DMS53 treated with DMSO at 0.1 percent for 48 hours (cell line): ENCODE results near the gene RAB10.
A peak's percentile ranks its signal among the peaks of the same experiment; 100 is the strongest.
"Not testable (repeated sequence)": the region's sequence is repeated elsewhere in the genome, so short reads cannot be mapped to it uniquely, and the experiment has no call there.

Experiments used
- DNase-seq: peaks from one replicate; lab custom pipeline; 2025; ENCODE audit not compliant: unreplicated experiment; lab: John Stamatoyannopoulos, UW

RAB10 gene

DNA sequence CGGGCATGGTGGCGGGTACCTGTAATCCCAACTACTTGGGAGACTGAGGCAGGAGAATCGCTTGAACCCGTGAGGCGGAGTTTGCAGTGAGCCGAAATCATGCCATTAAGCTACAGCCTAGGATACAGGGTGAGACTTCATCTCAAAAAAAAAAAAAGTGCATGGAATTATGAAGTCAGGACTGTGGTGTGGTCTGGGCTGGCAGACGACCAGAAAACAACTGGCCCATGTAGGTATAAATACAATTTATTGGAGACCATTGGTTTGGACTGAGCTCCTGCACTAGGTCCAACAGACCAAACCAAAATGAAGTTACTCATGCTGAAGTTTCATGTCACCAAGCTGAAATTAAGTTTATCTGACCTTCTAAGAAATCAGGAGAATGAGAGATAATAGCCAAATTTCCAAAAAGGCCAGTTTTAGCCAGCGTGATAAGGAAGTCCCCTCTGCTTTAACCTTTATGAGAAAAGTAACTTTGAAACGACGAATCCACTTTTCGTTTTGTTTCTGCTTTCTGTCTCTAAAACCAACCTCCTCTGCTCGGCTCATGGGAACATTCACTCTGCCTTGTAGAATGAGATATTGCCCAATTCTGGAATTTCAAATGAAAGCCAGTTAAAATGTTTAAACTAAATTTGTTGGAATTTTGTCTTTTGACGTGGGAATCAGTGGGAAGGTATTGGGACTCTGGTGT lies 17.7 kb upstream of the RAB10 start:
- DNase-seq, result no peak

- not testable (repeated sequence) for DNase-seq
Observed at GRCh38 chr2:26016706-26017045, 17.2 kb upstream of the RAB10 start.

DNA sequence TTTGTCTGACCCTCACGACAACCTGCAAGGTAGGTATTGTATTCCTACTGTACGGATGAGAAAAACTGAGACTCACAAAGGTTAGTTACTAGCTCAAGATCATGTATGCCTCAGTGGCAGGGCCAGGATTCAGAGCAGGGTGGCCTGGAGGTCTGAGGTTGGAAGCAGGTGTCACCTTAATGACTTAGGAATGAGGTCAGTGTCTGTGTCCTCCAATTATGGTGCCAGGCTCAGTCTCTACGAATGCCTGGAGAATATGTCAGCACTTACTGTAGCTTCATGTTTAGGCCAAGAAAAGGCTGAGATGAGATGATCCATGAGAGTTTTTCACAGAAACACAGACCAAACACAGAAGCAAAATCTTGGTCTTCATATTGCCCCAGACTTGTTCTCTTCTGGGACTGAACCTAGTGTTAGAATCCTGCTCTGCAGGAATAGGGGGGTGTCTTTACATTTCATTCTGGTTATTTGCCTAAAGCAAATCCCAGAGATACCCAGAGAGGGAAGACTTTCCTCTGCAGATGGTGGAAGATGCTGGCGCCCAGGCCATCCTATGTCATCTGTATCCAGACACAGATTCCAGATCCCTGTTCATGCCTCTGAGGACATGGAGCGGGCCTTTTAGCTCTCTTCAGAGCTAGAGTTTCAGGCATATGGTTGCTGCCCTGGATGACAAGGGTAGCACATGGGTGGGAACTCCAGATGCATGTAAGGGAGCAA lies 16.3 kb upstream of the RAB10 start:
- no peak for DNase-seq

GRCh38 chr2:26018184-26019055 lies 15.5 kb upstream of the RAB10 start:
- DNase-seq, result peak; percentile 56

DNA sequence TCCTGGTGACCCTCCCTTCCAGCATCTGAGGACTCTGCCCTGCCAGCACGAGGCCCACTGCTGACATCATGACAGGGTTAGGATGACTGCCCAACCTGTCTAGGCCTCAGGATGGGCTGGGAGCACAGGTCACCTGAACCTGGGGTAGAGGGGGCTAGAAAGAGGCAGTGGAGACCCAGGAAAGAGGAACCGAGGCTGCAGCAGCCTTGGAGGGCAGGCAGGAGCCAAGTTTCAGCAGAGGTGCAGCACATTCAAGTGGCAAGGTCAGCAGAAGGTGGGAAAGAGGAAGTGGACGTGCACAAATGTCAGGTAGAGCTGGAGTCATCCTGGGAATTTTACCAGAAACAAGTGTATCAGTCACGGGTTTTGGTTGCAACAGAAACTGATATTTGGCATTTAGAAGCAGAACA lies 13.6 kb upstream of the RAB10 start:
- DNase-seq, result no peak

DNA sequence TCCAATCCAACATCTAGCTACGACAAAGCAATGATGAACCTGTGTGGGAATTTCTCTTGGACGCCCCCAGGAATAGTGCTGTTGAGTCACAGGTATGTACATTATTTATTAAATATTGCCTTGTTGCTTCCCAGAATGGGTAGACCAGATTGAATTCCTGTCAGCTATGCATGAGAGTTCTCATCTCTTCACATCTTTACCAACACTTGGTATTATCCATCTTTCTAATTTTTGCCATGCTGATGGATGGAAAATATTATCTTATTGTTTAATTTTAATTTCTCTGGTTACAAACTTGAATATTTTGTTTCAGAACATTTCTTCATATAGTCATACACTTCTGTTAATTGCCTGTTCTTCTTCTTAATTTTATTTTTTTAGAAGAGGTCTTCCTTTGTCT lies 9.6 kb upstream of the RAB10 start:
- DNase-seq, result no peak

GRCh38 chr2:26025509-26025908 lies 8.4 kb upstream of the RAB10 start:
- no peak for DNase-seq

- not testable (repeated sequence) for DNase-seq
Observed at GRCh38 chr2:26028083-26028482, 5.8 kb upstream of the RAB10 start.

- not testable (repeated sequence) for DNase-seq
Observed at GRCh38 chr2:26032586-26033269, 1.2 kb upstream of the RAB10 start.

DNA sequence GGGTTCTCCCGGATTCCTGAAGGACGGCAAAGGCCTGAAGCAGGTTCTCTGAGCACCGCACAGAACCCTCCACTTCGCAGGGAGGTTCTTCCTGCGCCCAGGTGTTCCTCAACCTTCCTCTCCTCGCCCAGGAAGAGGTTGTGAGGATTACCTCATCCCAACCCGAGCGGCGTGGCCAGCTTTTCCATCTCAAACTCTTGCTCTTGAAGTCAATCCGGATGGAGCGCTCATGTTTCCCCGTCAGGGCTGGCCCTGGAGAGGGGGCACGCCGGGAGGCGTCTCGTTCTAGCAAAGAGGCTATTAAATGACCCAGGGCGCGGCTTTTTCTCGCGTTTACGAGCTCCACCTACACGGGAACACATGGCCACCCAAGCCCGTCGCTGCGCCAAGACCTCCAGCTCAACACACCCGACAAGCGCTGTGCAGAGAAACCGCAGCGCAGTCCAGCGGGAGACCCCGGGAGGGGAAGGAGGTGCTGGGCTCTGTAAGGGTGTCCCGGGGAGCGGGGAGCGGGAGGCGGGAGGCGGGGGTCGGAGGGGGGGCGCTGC lies 540 bp upstream of the RAB10 start:
- DNase-seq, result peak; percentile 81

GRCh38 chr2:26034637-26034992 lies 731 bp downstream of the RAB10 start:
- no peak for DNase-seq

DNA sequence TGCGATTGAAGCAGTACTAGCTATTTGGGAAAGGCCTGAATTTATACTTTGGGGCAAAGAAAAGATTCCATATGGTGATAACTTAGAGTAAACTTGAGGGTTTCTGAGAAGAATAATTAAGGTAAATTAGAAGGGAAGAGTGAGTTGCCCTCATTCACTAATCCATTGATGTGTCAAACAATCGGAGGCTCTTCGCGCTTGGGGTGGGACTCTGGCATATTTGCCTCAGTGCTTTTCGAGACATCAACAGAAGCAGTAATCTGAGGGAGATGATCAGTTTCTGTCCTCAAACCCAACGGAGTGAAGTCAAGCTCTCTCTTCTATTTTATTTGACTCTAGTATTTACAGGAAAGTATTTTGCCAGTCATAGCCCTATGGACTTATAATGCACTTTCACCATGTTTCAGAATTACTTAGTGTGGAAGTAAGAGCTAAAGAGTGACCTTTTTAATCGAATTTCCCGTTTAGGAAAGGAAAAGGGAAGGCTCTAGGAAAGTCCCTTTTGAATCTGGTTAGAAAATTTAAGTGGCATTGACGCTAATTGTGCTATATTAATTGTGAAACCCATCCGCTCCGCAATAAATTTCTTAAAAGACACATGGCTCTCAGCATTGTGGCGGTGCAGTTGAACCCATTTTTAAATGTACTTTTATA lies 1.3 kb downstream of the RAB10 start:
- no peak for DNase-seq

- no peak for DNase-seq
Observed at GRCh38 chr2:26039603-26040323, 5.9 kb downstream of the RAB10 start.

DNA sequence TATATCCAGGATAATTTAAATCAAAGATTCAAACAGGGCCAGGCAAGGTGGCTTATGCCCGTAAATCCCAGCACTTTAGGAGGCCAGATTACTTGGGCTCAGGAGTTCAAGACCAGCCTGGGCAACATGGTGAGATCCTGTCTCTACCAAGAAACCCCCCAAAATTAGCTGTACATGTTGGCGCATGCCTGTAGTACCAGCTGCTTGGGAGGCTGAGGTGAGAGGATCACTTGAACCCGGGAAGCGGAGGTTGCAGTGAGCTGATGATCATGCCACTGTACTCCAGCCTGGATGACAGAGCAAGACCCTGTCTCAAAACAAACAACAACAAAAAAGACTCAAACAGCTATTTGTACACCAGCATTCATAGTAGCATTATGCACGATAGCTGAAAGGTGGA lies 9.2 kb downstream of the RAB10 start:
- DNase-seq, result no peak

GRCh38 chr2:26043862-26044696 lies 10.2 kb downstream of the RAB10 start:
- no peak for DNase-seq

DNA sequence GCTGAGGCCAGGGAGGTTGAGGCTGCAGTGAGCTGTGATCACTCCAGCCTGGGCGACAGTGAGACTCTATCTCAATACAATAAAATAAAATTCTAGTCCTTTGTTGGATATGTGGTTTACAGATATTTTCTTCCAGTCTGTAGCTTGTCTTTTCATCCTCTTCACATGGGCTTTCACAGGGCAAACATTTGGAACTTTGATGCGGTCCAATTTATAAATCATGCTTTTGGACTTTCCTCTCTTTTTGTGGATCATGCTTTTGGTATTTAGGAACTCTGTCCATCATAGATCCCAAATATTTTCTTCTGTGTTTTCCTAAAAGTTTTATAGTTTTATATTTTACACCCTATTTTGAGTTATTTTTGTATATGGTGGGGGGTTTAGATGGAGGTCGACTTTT lies 14.9 kb downstream of the RAB10 start:
- DNase-seq, result no peak

- no peak for DNase-seq
Observed at GRCh38 chr2:26049641-26050040, 15.8 kb downstream of the RAB10 start.

DNA sequence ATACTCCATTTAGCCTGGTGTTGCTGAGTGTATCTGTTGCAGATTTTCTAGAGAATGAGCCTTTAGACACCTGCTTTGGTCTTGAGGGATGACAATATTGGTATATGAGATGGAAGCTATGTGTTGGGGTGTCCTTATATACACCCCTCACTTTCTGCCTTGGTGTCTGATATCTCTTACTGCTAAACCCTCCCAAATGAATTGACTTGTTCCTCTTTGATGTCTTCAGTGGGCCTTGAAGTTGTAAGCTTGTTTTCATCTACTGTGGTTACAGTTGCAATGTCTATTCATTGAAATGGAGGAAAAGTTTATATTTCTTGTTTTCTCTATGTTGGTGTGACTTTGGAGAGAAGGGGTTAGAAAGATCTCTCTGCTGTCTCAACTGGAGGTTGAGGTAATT lies 18.9 kb downstream of the RAB10 start:
- no peak for DNase-seq
